ENCODE results near the gene NAALADL2. TPM values are rescaled to one million over a fixed set of nuclear protein-coding genes. Genes with fewer than 3 reads are reported as not detected.

The NAALADL2 gene
- total RNA-seq, 1 donor from 2014 or later: 1.6 TPM

GRCh38 chr3:175248832-175249231, 389.7 kb downstream of the NAALADL2 start:
- Mint-ChIP-seq H3K27me3 (ENCODE audit: unreplicated experiment) (no peaks in the 10 kb centered on the region), H3K4me1 (ENCODE audit: low read depth, unreplicated experiment) (peaks cover 2% of the 10 kb centered on the region)
- TF ChIP-seq, protein P1, sequence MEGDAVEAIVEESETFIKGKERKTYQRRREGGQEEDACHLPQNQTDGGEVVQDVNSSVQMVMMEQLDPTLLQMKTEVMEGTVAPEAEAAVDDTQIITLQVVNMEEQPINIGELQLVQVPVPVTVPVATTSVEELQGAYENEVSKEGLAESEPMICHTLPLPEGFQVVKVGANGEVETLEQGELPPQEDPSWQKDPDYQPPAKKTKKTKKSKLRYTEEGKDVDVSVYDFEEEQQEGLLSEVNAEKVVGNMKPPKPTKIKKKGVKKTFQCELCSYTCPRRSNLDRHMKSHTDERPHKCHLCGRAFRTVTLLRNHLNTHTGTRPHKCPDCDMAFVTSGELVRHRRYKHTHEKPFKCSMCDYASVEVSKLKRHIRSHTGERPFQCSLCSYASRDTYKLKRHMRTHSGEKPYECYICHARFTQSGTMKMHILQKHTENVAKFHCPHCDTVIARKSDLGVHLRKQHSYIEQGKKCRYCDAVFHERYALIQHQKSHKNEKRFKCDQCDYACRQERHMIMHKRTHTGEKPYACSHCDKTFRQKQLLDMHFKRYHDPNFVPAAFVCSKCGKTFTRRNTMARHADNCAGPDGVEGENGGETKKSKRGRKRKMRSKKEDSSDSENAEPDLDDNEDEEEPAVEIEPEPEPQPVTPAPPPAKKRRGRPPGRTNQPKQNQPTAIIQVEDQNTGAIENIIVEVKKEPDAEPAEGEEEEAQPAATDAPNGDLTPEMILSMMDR (IDR thresholded peaks at IDR 0.05; ENCODE audit: partially characterized antibody, unreplicated experiment): no peak

GRCh38 chr3:175255698-175256097, 396.6 kb downstream of the NAALADL2 start:
- Mint-ChIP-seq H3K27ac (ENCODE audit: unreplicated experiment) (no peak overlapping the region), H3K27me3 (ENCODE audit: unreplicated experiment) (no peaks in the 10 kb centered on the region), H3K36me3 (ENCODE audit: unreplicated experiment) (no peaks in the 10 kb centered on the region), H3K4me3 (ENCODE audit: unreplicated experiment) (no peak overlapping the region), H3K4me1 (ENCODE audit: low read depth, unreplicated experiment) (peaks cover 24% of the 10 kb centered on the region), H3K9me3 (ENCODE audit: unreplicated experiment) (no peaks in the 10 kb centered on the region)
- DNase-seq: no peak
- TF ChIP-seq, protein P1 (IDR thresholded peaks at IDR 0.05; ENCODE audit: partially characterized antibody, unreplicated experiment): no peak

More at GRCh38 chr3:175248832-175249231, 389.7 kb downstream of the NAALADL2 start:
- Mint-ChIP-seq H3K36me3 (ENCODE audit: unreplicated experiment) (no peaks in the 10 kb centered on the region), H3K27ac (ENCODE audit: unreplicated experiment) (no peak overlapping the region), H3K9me3 (ENCODE audit: unreplicated experiment) (no peaks in the 10 kb centered on the region), H3K4me3 (ENCODE audit: unreplicated experiment) (no peak overlapping the region)
- DNase-seq: no peak

DNA sequence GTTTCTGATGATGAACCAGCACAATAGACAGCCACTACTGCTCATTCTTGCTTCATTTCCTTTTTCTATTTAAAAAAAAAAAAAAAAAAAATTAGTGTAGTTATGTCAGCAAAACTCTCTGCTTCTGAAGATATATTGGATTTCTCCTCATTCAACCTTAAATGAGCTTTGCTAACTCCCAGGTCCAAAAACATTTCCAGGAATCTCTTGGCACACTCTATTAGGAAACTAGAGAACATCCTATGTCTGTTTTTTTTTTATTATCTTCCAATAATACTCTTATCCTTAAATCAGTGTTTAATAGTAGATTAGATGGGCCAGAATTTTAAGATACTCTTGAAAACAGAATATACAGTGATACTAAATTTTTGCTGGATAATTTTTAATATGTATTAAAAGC, 398.0 kb downstream of the NAALADL2 start:
- H3K4me1 Mint-ChIP-seq (ENCODE audit: low read depth, unreplicated experiment): peaks cover 27% of the 10 kb centered on the region
- no peaks in the 10 kb centered on the region for H3K9me3 Mint-ChIP-seq (ENCODE audit: unreplicated experiment)
- DNase-seq: no peak
- H3K4me3 Mint-ChIP-seq (ENCODE audit: unreplicated experiment): no peak overlapping the region
- no peak overlapping the region for H3K27ac Mint-ChIP-seq (ENCODE audit: unreplicated experiment)
- no peaks in the 10 kb centered on the region for H3K36me3 Mint-ChIP-seq (ENCODE audit: unreplicated experiment)
- no peaks in the 10 kb centered on the region for H3K27me3 Mint-ChIP-seq (ENCODE audit: unreplicated experiment)
- TF ChIP-seq, protein P1 (IDR thresholded peaks at IDR 0.05; ENCODE audit: partially characterized antibody, unreplicated experiment): no peak

GRCh38 chr3:175258763-175259162, 399.6 kb downstream of the NAALADL2 start:
- H3K9me3 Mint-ChIP-seq (ENCODE audit: unreplicated experiment): peaks cover 2% of the 10 kb centered on the region
- TF ChIP-seq, protein P1 (IDR thresholded peaks at IDR 0.05; ENCODE audit: partially characterized antibody, unreplicated experiment): no peak

DNA sequence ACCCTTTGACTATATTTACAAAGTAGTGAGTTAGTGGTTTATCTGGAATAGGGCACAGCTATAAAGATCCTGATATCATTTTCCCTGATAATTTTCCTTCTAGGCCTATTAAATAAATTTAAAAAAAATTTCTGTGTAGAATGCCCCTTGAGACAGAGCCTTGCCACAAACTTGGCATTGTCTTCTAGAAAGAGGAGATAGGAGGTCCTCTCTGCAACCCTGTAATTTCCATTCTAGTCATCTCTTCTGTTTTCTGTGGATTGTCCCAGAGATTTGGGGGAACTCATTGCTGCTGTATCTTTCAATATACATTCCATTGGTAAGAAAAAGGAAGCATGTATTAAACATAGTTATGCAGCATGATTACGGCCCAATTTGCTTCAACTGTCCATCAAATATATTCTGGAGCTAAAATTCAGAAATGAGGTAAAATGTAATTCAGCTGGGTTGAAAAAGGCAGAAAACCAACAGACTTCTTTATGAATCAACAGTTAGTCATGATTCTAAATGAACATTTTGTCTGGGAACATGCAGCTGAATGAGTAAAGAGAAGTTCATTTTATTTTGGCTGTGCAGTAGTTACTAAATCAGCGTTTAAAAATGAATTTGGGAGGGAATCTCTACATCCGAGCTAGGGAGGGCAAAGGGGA, 401.1 kb downstream of the NAALADL2 start:
- peaks cover 2% of the 10 kb centered on the region for H3K9me3 Mint-ChIP-seq (ENCODE audit: unreplicated experiment)
- H3K4me3 Mint-ChIP-seq (ENCODE audit: unreplicated experiment): no peak overlapping the region
- TF ChIP-seq, protein P1 (IDR thresholded peaks at IDR 0.05; ENCODE audit: partially characterized antibody, unreplicated experiment): no peak
- DNase-seq: no peak
- peaks cover 32% of the 10 kb centered on the region for H3K4me1 Mint-ChIP-seq (ENCODE audit: low read depth, unreplicated experiment)
- no peak overlapping the region for H3K27ac Mint-ChIP-seq (ENCODE audit: unreplicated experiment)
- H3K36me3 Mint-ChIP-seq (ENCODE audit: unreplicated experiment): no peaks in the 10 kb centered on the region
- peaks cover 4% of the 10 kb centered on the region for H3K27me3 Mint-ChIP-seq (ENCODE audit: unreplicated experiment)

More at GRCh38 chr3:175258763-175259162, 399.6 kb downstream of the NAALADL2 start:
- Mint-ChIP-seq H3K36me3 (ENCODE audit: unreplicated experiment) (no peaks in the 10 kb centered on the region), H3K27ac (ENCODE audit: unreplicated experiment) (no peak overlapping the region), H3K4me1 (ENCODE audit: low read depth, unreplicated experiment) (peaks cover 29% of the 10 kb centered on the region), H3K27me3 (ENCODE audit: unreplicated experiment) (peaks cover 4% of the 10 kb centered on the region), H3K4me3 (ENCODE audit: unreplicated experiment) (no peak overlapping the region)
- no peak for DNase-seq

All from glutamatergic neuron (in vitro differentiated cells).